ENCODE data around the gene NTNG2. TPM values are rescaled to one million over a fixed set of nuclear protein-coding genes. Genes with fewer than 3 reads are reported as not detected.

NTNG2 gene
- total RNA-seq, 4 donors from 2014 or later: 0.44 to 3.2 TPM; not detected in 2

DNA sequence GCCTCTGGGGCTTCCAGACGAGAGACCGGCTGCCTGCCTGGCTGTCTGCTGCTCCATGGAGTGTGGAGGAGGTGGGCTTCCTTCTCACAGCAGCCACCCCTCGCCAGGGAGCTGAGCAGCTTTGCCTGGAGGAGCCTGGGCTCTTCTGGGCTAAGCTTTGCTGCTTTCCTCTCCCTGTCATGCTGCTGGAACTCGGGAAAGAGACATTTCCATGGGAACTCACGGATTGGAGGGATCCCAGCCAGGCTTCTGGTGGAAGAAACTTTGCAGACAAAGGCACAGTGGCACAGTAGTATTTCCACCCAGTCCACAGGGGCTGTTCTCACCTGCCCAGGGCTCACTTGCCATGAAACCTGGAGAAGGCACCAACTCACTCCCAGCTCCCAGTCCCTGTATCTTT, 5.6 kb upstream of the NTNG2 start:
- TF ChIP-seq, protein P1, sequence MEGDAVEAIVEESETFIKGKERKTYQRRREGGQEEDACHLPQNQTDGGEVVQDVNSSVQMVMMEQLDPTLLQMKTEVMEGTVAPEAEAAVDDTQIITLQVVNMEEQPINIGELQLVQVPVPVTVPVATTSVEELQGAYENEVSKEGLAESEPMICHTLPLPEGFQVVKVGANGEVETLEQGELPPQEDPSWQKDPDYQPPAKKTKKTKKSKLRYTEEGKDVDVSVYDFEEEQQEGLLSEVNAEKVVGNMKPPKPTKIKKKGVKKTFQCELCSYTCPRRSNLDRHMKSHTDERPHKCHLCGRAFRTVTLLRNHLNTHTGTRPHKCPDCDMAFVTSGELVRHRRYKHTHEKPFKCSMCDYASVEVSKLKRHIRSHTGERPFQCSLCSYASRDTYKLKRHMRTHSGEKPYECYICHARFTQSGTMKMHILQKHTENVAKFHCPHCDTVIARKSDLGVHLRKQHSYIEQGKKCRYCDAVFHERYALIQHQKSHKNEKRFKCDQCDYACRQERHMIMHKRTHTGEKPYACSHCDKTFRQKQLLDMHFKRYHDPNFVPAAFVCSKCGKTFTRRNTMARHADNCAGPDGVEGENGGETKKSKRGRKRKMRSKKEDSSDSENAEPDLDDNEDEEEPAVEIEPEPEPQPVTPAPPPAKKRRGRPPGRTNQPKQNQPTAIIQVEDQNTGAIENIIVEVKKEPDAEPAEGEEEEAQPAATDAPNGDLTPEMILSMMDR (IDR thresholded peaks at IDR 0.05; ENCODE audit: low read depth): no peak

GRCh38 chr9:132157347-132158116, 4.3 kb upstream of the NTNG2 start:
- TF ChIP-seq, protein P1 (IDR thresholded peaks at IDR 0.05; ENCODE audit: low read depth): no peak

DNA sequence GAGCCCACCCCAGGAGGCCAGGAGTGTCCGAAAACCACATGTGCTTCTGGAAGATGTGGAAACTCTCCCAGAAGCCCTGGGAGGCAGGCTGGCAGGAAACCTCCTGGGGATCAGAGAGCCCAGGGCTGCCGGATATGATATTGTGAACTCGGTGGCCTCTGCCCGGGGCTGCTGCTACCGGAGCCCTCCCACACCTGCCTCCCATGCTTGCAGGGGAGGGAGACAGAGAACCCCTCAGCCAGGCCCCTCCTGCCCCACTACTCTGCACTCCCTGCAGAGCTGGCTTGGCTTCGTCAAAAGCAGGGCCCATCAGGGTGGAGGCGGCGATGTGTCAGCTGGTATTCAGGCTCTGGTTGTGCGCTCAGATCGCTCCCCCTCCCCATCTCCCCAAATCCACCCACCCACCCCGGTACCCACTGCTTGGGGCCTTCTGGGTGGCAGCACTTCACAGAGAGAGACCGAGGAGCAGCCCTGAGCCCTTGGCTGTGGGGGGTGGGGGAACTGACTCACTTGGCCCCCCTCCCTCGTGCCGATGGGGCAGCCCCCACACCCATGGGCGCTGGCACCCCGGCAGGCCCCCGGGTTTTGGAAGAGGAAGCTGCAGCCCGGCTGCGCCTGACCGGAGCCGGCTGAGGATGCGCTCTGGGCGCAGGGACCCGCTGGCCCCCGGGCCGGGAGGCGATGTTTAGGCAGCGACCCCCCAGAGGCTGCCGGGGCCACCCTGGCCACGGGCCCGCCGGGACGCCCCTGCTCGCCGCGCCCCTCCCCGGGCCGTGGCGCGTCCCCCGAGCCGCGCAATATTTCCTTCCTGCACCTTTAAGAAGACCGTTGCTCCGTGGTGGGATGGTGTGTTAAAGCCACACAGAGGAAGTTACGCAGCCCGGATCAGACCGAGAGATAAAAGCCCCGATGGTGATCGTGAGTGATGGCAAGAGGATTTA, 786 bp upstream of the NTNG2 start:
- TF ChIP-seq, protein P1 (IDR thresholded peaks at IDR 0.05; ENCODE audit: low read depth): no peak

DNA sequence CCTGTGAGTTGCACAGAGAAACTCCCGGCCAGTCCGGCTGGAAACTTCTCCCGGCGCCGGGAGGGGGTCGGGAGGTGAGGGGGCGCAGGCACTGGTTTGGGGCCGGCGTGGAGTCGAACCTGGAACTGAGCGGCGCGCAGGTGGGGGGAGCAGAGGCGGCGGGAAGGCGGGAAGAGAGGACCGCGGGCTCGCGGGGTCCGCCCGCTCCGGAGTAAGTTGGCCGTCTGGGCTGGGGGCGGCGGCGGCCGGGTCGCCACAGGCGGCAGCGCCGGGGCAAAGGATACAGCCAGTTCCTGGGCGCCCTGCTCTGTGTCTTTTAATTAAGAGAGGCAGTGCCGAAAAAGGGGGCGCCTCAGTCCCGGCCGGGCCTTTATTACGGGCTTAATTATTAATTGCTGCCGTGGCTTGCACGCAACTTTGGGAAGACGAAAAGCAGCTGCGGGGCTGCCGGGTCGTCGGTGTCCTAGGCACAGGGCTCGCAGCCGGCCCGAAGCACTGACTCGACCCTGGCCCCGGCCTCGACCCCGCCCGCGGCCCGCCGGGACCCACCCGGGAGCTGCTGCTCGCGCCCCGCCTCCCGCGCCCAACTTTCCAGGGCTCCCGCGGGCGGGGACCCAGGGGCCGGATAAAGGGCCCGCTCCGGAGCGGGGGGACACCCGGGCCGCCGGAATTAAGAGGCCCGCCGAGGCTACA, 1.1 kb downstream of the NTNG2 start:
- TF ChIP-seq, protein P1 (IDR thresholded peaks at IDR 0.05; ENCODE audit: low read depth): no peak

DNA sequence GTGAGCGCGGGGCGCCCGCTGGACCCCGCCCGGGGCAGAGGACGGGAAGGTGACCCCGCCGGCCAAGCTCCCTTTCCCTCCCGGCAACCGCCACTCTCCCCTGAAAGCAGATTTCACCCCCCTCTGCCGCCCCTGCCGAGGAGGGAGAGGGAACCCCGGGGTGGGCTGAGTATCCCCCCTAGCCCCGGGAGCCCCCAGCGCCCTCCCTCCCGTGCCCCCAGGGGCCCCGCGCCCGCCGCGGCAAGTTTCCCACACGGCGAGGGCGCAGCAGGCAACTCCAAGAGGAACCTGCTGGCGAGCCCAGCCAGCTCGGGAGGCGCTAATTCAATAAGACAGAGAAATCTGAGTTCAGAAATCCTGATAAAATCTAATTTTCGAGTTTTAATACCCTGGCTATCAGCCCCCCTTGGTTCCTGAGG, 1.6 kb downstream of the NTNG2 start:
- TF ChIP-seq, protein P1 (IDR thresholded peaks at IDR 0.05; ENCODE audit: low read depth): no peak

DNA sequence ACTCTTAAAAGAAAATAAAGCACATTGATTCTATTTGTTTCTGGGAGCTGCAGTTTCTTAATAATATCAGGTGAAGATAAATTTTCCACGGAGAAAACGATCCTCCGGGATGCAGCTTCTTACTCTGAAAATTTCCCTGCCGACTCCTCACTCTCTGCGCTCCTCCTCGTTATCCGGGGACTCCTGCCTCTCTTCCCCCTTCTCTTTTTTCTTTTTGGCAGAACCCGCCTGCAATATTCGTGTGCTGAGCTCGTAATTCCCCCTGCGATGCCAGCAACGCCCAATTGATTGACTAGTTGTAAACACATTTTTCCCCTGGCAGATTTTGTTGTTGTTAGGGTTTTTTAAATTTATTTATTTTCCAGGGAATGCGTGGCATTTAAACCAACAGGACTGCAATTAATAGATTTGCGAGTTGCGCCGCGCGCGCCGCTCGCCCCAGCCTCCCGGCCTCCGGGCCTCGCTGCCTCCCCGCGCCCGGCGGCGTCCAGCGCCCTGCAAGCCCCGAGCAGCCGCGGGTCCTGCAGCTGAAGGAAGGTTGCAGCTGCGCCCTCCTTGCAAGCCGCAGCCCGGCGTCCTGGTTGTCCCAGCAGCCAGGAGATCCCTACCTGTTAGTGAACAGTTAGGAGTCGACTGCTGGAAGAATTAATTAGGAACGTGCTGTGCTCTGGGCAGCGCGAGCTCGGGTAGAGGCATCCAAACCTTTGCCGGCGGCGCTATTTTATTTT, 2.2 kb downstream of the NTNG2 start:
- TF ChIP-seq, protein P1 (IDR thresholded peaks at IDR 0.05; ENCODE audit: low read depth): no peak
